Keratinocyte (primary cell): ENCODE data around the gene GRIN2C. TPM values are rescaled to one million over a fixed set of nuclear protein-coding genes. Genes with fewer than 3 reads are reported as not detected.

ENCODE experiments used
- DNase-seq: peaks from one replicate; pipeline ENCODE4 v3.0.0-alpha.2; 2011; ENCODE audit warnings: low read depth, missing footprints, low spot score
- FAIRE-seq: peaks from 2 replicates; lab custom pipeline; 2011; peaks lifted over from hg19 to GRCh38; lab: Jason Lieb, UNC
- H2AFZ ChIP-seq: 2 replicates; pipeline ENCODE4 v1.6.0; 2012; ENCODE audit warnings: low read length, control low read depth, inconsistent platforms; ENCODE audit not compliant: control insufficient read depth
- H3K27ac ChIP-seq: 2 replicates; pipeline ENCODE4 v1.5.1; 2011; ENCODE audit warnings: low read length; ENCODE audit not compliant: control insufficient read depth, insufficient read depth
- H3K27me3 ChIP-seq: 3 replicates; pipeline ENCODE4 v1.6.0; 2011; ENCODE audit warnings: low read length; ENCODE audit not compliant: control insufficient read depth, insufficient read depth; ENCODE audit errors: extremely low read depth
- H3K36me3 ChIP-seq, 2 experiments: 2 replicates in 1 of 2; 3 replicates in 1 of 2; pipeline ENCODE4 v1.5.1; 2011; ENCODE audit warnings: low read length in 2 of 2, mild to moderate bottlenecking in 1 of 2; ENCODE audit not compliant: control insufficient read depth in 2 of 2, insufficient read depth in 2 of 2; ENCODE audit errors: extremely low read depth in 1 of 2
- H3K4me1 ChIP-seq: 3 replicates; pipeline ENCODE4 v1.5.1; 2011; ENCODE audit warnings: low read length; ENCODE audit not compliant: control insufficient read depth, insufficient read depth; ENCODE audit errors: extremely low read depth
- H3K4me2 ChIP-seq: 3 replicates; pipeline ENCODE4 v1.6.0; 2011; ENCODE audit warnings: low read depth, low read length; ENCODE audit not compliant: control insufficient read depth, insufficient read depth; ENCODE audit errors: extremely low read depth
- H3K4me3 ChIP-seq, 3 experiments: fragments of 200-600 bp in 1 of 3; sonication (generic) in 1 of 3; 2 replicates in 2 of 3; 3 replicates in 1 of 3; pipeline ENCODE4 v1.5.1; 2011 to 2016; ENCODE audit warnings: low read length in 3 of 3, mild to moderate bottlenecking in 3 of 3, control low read depth in 2 of 3, inconsistent platforms in 1 of 3, low read depth in 1 of 3, mixed read lengths in 1 of 3, mixed run types in 1 of 3, moderate library complexity in 1 of 3; ENCODE audit not compliant: control insufficient read depth in 2 of 3, insufficient read depth in 2 of 3; ENCODE audit errors: extremely low read depth in 1 of 3
- H3K79me2 ChIP-seq: 2 replicates; pipeline ENCODE4 v1.6.0; 2012; ENCODE audit warnings: low read length; ENCODE audit not compliant: control insufficient read depth, insufficient read depth
- H3K9ac ChIP-seq: 3 replicates; pipeline ENCODE4 v1.6.0; 2011; ENCODE audit warnings: low read length; ENCODE audit not compliant: control insufficient read depth, insufficient read depth; ENCODE audit errors: extremely low read depth
- H3K9me1 ChIP-seq: 3 replicates; pipeline ENCODE4 v1.6.0; 2011; ENCODE audit warnings: low read length; ENCODE audit not compliant: control insufficient read depth, insufficient read depth; ENCODE audit errors: extremely low read depth
- H3K9me3 ChIP-seq: 2 replicates; pipeline ENCODE4 v1.5.1; 2012; ENCODE audit warnings: low read depth, low read length; ENCODE audit not compliant: control insufficient read depth
- H4K20me1 ChIP-seq: 3 replicates; pipeline ENCODE4 v1.6.0; 2011; ENCODE audit warnings: low read length; ENCODE audit not compliant: control insufficient read depth, insufficient read depth; ENCODE audit errors: extremely low read depth
- EZH2 ChIP-seq: IDR thresholded peaks from one replicate; pipeline ENCODE4 v1.6.1; 2012; ENCODE audit warnings: inconsistent platforms, mild to moderate bottlenecking, low read length, moderate library complexity
- dilution Hi-C: fragments of 300-500 bp; cut with MboI; formaldehyde crosslinking; loops from one replicate; pipeline ENCODE4 v1.7.0; 2020; ENCODE audit warnings: low sequenced_read_pairs; ENCODE audit not compliant: extremely low pct_ligation_motif_present
- polyA plus RNA-seq, 5 experiments: library from polyadenylated mRNA; depleted of rRNA in 3 of 5; stranded (reverse) in 3 of 5; stranded (forward) in 1 of 5; unstranded in 1 of 5; fragments of >200 nt; gene quantifications; 1 replicate in 1 of 5; 2 replicates in 3 of 5; 3 replicates in 1 of 5; pipeline versions ENCODE4 v1.2.1 to v1.2.3, GENCODE V29; 2011 to 2012; ENCODE audit warnings: missing spikeins in 2 of 5, low read depth in 1 of 5, low replicate concordance in 1 of 5
- TF ChIP-seq, protein P1 (sequence below), 3 experiments: IDR thresholded peaks in 1 of 3; conservative IDR thresholded peaks in 1 of 3; optimal IDR thresholded peaks in 1 of 3; 2 replicates in 2 of 3; 3 replicates in 1 of 3; pipeline versions ENCODE3 to v1.5.1; 2011; ENCODE audit warnings: low read length in 3 of 3, mild to moderate bottlenecking in 3 of 3, moderate library complexity in 2 of 3, control low read depth in 1 of 3, inconsistent platforms in 1 of 3; ENCODE audit not compliant: insufficient read depth in 2 of 3; ENCODE audit errors: extremely low read depth in 1 of 3

The GRIN2C gene
- polyA plus RNA-seq, 1 donor (not counting 4 experiments of a cell fraction or from before 2014, with no cell fraction given), result not detected

DNA sequence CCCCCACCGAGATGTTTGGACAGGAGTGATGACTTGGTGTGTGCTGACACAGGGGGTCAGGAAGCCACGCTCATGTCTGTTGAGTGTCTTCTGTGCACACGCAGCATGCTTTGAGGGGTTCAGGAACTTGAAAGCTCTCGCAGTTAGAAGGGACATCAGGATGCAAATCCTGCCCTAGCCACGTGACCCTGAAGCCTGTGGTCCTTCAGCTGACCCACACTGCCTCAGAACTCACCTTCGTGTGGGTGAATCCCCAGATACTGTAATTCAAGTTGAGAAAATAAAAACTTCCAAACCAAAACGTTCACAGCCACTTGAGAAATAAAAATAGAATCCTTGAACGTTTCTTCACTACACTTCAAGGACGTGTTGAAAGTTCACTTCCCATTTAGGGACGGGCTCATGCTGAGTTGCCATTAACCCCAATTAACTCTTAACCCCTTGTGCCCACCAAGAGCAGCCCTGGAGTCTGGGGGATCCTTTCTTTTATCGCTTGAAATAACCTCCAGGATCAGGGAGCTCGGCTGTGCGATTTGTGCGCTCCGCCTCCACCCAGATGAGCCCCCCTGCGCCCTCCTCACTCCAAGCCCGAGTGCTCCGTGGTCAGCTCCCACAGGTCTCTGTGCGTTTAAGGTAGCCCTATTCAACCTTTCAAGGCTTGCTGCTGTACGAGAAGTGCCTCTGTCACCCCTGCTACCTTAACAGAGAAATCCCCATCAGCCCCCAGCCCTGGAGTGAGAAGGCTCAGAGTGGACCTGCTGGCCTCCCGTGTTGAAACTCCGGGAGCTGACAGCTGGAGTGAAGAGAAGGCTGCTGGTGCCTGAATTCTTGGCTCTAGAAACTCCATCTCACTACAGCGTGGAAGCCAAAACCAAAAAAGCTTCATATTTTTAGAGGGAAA lies 47.3 kb downstream of the GRIN2C start:
- H3K4me2 ChIP-seq, result no peak overlapping the region
- H3K79me2 ChIP-seq, result no peaks in the 10 kb centered on the region
- no peak overlapping the region for H2AFZ ChIP-seq
- no peaks in the 10 kb centered on the region for H4K20me1 ChIP-seq
- no peaks in the 10 kb centered on the region for H3K27me3 ChIP-seq
- no peaks in the 10 kb centered on the region for H3K9me1 ChIP-seq
- H3K36me3 ChIP-seq, result peaks cover 0 to 18% of the 10 kb centered on the region in 2 experiments
- no peaks in the 10 kb centered on the region for H3K9me3 ChIP-seq
- no peak for DNase-seq
- H3K27ac ChIP-seq, result no peak overlapping the region
- H3K9ac ChIP-seq, result no peak overlapping the region
- dilution Hi-C loops, result no loop called here
- TF ChIP-seq EZH2, result no peak
- TF ChIP-seq, protein P1, sequence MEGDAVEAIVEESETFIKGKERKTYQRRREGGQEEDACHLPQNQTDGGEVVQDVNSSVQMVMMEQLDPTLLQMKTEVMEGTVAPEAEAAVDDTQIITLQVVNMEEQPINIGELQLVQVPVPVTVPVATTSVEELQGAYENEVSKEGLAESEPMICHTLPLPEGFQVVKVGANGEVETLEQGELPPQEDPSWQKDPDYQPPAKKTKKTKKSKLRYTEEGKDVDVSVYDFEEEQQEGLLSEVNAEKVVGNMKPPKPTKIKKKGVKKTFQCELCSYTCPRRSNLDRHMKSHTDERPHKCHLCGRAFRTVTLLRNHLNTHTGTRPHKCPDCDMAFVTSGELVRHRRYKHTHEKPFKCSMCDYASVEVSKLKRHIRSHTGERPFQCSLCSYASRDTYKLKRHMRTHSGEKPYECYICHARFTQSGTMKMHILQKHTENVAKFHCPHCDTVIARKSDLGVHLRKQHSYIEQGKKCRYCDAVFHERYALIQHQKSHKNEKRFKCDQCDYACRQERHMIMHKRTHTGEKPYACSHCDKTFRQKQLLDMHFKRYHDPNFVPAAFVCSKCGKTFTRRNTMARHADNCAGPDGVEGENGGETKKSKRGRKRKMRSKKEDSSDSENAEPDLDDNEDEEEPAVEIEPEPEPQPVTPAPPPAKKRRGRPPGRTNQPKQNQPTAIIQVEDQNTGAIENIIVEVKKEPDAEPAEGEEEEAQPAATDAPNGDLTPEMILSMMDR (optimal IDR thresholded peaks at IDR 0.05 in 1 of 3, IDR thresholded peaks at IDR 0.05 in 1 of 3, conservative IDR thresholded peaks at IDR 0.05 in 1 of 3; ENCODE audit: extremely low read depth in 1 of 3, insufficient read depth in 2 of 3, low read length in 3 of 3), result no peak
- H3K4me1 ChIP-seq, result no peaks in the 10 kb centered on the region
- H3K4me3 ChIP-seq, result no peak overlapping the region
- no peak for FAIRE-seq

DNA sequence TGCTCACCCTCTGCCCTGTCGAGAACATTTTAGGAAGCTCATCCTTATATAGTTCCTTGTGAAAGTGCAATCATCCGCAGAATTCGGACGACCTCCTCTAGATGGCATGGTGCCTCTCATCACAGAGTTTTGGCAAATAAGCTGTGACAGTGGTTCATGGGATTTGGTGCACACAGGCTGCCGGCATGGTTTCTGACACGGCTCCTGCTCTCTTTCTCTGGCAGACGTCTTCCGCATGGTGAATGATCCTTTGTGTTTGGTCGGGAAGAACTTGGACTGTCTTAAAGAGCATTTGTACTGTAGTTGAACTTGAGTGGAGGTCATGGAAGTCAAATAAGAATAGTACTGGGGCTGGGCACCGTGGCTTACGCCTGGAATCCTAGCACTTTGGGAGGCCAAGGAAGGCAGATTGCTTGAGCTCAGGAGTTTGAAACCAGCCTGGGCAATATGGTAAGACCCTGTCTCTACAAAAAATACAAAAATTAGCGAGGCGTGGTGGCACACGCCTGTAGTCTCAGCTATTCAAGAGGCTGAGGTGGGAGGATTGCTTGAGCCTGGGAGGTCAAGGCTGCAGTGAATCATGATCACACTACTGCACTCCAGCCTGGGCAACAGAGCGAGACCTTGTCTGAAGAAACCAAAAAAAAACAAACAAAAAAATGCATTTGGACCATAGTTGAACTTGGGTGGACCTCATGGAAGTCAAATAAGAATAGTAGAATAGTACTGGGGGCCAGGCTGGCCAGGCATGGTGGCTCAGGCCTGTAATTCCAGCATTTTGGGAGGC lies 48.8 kb downstream of the GRIN2C start:
- H3K27me3 ChIP-seq, result no peaks in the 10 kb centered on the region
- no peak for TF ChIP-seq EZH2
- TF ChIP-seq, protein P1 (optimal IDR thresholded peaks at IDR 0.05 in 1 of 3, IDR thresholded peaks at IDR 0.05 in 1 of 3, conservative IDR thresholded peaks at IDR 0.05 in 1 of 3; ENCODE audit: extremely low read depth in 1 of 3, insufficient read depth in 2 of 3, low read length in 3 of 3), result no peak
- H3K36me3 ChIP-seq, result peaks cover 0 to 14% of the 10 kb centered on the region in 2 experiments
- H4K20me1 ChIP-seq, result no peaks in the 10 kb centered on the region
- no peak overlapping the region for H3K4me3 ChIP-seq
- H3K27ac ChIP-seq, result no peak overlapping the region
- H3K79me2 ChIP-seq, result no peaks in the 10 kb centered on the region
- dilution Hi-C loops, result no loop called here
- H3K9me1 ChIP-seq, result no peaks in the 10 kb centered on the region
- DNase-seq, result no peak
- no peak overlapping the region for H3K9ac ChIP-seq
- no peak for FAIRE-seq
- H3K4me2 ChIP-seq, result no peak overlapping the region
- H3K4me1 ChIP-seq, result no peaks in the 10 kb centered on the region
- H2AFZ ChIP-seq, result no peak overlapping the region
- H3K9me3 ChIP-seq, result no peaks in the 10 kb centered on the region
